Inflammatory macrophage treated with lipopolysaccharide for 4 hours (primary cell): ENCODE measurements around the gene CBFA2T3.
"Not testable (repeated sequence)": the region's sequence is repeated elsewhere in the genome, so short reads cannot be mapped to it uniquely, and the experiment has no call there.

ENCODE experiments used
- DNase-seq: peaks from one replicate; pipeline ENCODE4 v3.0.0-alpha.2; 2020

The CBFA2T3 gene

DNA sequence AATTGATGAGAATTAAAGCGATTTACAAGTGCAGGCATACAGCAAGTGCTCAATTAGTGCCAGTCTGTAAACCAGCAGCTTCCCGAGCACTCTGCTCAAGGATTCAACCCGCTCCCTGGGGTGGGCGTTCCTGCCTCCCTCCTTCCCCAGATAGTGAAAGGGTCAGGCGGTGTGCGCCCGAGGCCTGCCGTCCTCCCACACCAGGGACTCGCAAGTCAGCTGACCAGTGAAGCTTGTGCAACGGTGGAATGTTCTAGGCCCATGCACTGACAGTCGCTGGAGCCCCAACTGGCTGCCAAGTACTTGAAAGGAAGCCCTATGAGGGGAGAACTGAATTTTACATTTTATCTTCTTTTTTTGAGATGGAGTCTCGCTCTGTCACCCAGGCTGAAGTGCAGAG lies 57.1 kb downstream of the CBFA2T3 start:
- DNase-seq = peak; percentile 23

DNA sequence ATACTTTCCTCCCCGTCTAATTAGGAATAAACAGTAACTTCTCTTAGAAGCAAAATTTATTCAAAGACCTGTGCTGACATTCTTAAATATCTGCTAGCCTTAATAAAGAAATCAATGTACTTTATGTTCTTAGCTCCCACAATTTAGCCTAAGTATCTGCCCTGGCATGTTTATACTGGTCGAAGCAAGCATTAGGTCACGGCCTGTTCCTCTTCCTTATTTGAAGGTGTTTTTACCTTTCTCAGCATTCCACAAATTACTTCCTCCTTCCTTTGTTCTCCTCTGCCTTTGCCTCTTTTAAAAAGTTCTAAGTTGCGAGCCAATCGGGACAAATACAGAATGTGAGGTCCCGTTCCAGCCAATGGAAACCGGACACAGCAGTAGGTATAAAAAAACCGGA lies 58.1 kb downstream of the CBFA2T3 start:
- DNase-seq = not testable (repeated sequence)

DNA sequence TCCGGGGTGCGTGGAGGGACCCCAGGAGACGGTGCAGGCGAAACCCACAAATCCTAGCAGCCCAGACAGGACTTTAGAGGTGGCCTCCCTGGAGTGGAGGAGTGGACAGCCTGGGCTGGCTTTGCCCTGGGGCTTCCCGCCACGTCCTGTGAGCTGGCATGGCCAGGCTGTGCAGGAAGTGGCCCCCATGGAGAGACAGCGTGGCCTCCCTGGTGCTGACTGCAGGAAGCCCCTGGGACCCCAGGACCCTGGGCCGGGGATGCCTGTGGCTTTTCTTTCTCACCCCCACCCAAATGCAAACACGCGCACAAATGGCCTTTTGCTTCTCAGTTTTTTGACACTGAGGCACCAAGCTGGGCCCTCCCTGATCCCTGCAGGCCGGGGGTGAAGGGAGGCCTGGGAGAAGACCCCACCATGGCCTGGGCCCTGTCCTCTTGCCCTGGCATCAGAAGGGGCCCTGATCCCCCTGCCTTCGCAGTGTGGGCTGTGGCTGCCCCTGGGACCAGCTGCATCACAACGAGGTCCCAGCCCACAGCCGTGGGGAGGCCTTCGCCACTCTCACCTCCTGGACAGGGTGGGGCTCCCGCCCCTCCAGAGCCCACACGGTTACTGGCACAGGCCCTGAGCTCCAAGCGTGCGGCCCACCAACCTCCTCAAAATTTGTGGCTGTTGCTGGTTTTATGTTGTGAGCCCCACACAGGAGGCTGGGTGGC lies 58.9 kb downstream of the CBFA2T3 start:
- no peak for DNase-seq

DNA sequence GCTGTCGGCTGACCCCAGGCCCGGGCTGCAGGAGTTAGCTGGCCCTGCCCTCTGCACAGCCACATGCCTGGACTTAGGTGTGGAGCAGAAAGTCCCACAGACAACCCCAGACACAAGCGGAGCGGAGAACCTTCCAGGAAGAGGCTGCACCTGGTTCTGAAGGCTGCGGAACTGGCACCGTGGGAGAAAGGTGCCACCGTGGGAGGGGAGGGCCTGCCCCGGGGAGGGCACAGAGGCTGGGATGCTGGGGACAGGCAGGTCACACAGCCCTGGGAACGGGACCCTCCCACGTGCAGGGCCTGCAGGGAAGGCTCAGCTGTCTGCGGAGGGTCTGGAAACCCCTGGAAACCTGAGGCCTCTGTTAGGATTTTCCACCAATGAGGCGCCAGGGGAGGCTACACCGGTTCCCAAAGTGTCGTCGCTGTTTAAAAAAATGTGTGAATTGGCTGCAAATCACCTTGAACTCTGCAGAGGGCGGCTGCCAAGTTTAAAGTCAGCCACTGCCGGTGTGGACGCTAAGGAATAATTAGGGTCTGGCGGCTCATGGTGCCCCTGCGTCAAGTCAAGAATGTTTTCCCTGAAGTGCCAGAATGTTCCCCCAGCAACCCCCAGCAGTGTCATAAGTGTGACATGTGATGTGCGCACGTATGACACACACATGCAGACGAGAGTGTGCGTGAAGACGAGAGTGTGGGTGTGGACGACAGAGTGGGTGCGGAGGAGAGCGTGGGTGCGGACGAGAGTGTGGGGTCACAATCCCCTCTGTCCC lies 59.7 kb downstream of the CBFA2T3 start:
- DNase-seq = no peak

DNA sequence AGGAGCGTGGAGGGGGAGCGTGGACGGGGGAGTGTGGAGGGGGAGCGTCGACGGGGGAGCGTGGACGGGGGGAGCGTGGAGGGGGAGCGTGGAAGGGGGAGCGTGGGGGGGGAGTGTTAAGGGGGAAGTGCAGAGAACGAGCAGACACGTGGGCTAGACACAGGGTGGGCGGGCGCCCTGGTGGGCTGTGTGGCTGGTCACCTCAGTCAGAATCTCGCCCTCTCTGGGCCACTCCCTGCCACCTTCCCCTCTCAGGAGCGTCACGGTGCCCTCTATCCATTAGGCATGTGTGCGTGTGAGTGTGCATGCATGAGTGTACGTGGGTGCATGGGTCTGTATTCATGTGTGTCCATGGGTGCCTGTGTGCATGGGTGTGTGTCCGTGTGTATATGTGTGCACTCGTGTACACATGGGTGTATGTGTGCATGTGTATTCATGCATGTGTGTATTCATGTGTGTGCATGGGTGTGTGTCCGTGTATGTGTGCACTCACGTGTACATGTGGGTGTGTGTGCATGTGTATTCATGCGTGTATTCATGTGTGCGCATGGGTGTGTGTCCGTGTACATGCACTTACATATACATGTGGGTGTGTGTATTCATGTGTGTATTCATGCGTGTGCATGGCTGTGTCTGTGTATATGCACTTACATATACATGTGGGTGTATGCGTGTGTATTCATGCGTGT lies 61.2 kb downstream of the CBFA2T3 start:
- DNase-seq = no peak

DNA sequence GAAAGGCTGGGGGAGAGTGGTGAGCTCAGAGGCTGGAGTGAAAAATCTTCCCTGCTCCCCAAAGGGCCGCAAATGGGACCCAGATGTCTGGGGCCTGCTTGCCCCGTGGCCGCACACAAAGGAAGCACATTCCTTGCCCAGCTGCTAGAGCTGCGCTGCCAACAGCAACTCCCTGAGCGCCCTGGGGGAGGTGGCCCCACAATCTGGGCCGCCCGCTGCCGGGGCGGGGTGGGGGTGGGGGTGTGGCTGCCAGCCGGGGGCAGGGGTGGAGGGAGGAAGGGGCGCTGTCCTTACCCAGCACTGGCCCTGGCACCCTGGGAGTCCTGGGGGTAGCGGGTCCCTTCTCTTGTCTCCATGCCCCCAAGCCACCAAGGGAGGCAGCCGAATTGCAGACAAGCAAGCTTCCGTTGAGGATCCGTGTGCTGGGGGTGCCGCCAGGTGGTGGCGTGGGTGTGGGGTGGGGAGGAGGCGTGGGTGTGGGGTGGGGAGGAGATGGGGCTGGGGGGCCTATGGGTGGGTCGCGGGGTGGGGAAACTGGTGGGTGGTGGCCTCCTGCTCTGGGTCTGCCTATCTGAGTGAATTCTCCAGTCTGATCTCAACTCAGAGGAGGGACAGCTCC lies 62.1 kb downstream of the CBFA2T3 start:
- no peak for DNase-seq

DNA sequence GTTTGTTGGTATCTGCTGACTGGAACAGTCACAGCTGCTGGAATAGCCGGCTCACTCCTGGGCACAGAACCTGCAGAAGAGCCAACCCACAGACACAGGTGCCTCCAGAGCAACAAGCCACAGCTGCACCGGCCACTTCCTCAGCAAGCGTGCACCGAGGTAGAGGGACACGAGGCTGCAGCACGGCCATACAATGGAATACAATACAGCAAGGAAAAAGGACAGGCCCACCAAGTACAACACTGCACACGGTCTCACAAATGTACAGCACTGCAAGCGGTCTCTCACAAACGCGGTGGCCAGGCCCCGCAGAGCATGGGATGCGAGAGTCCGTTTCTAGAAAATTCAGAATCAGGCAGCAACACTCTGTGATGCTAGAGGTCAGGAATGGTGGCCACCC lies 63.1 kb downstream of the CBFA2T3 start:
- DNase-seq = no peak

DNA sequence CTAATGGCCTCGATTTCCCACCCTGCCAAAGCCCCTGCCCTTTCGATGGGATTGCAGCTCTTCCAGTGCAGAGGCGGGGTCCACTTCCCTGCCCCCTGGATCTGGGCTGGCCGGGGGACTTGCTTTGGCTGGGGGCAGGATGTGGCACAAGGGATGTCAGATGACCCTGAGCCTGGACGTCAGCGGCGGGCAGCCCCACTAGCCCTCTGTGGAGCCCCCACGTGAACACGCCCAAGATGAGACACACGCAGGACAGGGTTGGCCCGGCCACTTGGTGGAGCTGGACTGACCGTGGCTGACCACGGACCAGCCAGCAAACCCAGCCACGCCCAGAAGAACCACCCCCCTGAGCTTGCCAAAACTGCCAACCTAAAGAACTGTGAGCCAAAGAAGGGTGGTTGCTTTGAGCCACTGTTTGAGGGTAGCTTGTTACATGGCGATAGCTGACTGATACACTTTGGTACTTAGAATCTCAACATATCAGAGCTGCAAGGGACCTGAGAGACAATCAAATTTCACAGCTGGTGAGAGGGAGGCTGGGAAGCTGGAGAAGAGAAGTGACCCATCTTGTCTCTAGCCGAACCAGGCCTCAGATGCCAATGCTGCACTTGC lies 63.9 kb downstream of the CBFA2T3 start:
- DNase-seq = no peak

DNA sequence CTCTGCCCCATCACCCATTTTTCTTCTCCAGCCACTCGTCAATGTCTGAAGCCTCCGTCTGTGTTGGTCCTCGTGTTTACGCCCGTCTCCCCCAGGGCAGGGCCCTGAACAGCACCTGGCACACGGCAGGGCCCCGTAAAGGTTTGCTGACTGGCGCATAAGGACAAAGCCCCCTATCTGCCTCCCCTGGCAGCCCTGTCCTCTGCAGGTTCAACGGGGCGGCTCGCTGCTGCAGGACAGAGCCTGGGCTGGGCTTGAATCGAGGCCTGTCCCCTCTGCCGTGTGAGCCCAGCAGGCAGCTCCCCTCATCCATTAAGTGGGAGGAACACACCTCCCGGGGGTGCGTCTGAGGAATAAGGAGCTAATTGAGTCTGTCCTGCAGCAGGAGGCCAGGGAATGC lies 64.5 kb downstream of the CBFA2T3 start:
- no peak for DNase-seq

DNA sequence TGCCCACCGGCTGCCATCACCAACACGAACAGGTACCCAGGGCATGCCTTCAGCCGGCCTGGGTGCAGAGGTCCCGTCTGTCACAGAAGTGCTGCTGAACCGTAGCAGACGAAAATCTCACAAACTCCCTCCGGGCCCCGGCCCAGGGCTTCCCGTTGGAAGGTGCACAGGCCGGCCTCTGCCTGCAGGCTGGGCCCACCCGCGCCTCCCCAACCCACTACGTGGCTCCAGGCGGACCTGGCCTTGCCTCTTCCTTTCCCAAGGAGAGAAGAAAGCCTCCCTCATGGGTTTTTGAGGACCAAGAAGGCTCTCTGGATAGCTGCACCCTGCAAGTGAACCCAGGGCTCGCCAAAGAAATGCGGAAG lies 65.1 kb downstream of the CBFA2T3 start:
- DNase-seq = no peak

DNA sequence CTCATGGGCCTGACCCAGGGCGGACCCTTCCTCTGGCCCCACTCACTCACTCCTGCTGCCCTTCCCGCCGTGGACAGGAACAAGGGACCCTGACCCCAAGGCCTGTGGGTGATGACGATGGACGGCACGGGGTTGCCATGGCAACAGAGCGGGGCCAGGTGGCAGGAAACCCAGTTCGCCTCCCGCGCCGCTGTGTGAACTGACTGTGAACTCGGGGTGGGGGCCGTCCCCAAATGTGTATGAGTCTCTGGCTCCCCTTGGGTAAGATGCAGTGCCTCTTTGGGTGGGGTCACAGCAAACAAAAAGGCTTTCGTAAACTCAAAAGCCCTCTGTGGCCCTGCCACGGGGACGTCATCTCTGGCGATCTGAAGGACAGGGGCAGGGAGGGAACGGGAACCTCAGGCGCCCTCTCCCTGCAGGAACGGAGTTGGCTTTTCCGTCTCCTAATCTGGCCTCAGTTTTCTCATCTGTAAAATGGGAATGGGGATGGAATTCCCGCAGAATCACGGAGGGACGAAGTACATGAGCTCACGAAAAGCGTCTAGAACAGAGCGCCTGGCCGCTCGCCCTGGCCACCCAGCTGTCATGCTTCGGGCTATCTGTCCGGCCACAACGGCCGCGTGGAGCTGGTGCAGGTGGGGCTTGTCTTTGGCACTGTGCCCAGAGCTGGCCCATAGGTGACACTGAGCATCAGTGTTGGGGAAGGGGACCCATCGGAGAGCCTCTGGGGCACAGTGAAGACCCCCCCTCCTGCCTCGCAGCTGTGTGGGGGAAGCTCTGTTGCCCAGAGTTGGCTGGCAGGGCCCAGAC lies 65.7 kb downstream of the CBFA2T3 start:
- DNase-seq = no peak

DNA sequence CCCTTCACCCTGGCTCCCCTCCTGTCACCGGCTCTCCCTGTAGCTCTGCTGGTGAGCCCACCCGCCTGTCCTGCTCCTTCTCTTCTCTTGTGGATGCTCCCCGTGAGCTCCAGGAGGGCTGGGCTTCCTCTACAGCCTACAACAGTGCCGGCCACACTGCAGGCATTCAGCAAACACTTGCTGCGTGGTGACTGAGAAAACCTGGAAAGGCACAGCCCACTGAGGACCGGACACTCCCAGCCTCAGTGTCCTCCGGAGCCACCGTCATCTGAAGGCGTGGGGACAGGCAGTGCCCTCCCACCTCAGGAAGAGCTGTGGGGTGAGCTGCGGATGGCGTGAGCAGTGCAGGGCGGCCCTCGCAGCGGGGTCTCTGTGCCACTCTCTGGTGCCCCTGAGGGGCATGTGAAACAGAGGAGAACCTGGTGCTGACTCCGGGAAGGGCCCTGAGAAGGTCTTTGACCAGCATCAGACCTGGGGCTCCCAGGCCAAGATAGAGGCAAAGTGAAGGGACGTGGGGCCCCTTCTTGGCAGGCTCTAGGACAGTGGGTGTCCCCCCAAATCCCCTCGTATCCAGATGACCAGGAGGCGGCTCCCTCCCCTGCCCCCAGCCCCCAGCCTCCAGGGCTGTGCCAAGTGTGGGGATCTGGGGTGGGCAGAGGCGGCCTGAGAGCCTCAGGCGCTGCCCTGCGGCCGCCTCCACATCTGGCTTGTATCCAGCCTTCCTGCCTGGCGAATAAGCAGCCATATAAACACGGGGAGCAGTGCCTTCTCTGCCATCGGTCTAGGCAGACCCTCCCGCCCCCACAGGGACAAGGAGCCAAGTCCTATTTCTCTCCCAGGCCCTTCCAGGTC lies 66.5 kb downstream of the CBFA2T3 start:
- DNase-seq = no peak

DNA sequence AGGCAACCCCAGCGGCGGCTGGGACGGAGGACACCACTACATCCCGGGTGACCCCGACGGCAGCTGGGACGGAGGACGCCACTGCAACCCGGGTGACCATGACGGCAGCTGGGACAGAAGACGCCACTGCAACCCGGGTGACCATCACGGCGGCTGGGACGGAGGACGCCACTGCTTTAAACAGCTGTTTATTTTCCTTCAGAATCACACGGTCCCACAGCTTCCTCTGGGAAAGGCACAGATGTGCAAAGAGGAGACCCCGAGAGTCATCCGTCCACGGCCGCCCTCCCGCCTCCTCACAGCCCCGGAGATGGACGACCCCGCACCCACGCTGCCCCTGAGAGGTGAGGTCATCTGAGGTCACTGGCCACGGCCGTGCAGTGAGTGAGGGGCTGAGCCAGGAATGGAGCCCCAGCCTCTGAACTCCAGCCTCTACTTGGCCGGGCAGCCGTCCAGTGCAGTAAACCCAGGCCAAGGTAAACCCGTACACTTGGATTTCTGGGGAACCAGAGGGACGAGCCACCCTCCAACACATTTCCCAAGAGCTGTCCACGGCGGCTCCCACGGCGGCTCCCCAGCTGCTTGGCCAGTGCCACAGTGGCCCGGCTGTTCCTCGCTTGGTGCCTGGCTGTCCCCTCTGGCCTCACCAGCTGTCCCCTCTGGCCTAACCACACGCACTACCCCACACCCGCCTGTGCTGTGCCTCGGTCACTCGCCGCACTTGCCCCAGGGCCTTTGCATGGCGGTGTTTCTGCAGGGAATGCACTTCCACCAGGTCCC lies 67.4 kb downstream of the CBFA2T3 start:
- DNase-seq = no peak

DNA sequence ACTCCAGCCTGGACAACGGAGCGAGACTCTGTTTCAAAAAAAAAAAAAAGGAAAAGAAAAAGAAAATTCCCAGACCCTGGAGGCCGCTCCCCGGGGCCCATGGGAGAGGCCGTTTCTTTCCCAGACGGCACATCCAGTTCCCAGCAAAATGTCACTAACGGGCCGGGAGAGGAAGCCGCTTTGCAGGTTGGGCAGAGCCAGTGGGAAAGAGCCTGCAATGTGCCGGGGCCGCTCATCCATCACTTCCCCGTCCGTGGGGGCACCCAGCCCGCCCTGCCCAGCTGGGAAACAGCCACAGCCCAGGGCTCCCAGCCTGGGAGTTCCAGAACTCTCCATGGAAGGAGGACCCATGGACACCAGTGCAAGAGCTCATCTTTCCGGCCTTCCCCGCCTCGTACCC lies 68.7 kb downstream of the CBFA2T3 start:
- no peak for DNase-seq

DNA sequence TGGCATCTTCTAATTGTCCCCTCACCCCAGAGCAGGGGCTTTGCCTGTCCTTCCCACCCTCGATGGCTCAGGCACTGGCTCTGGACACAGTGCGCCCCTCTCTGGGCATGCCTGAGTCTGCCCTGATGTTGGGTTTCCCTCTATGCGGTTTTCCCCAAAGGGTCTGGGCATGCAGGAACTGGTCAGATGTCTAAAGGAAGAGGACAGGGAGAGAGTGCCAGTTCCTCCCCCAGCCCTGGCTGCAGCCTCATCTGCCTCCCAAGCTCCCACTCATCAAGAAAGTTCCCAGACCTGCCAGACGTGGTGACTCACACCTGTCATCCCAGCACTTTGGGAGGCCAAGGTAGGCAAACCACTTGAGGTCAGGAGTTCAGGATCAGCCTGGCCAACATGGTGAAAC lies 69.2 kb downstream of the CBFA2T3 start:
- no peak for DNase-seq

DNA sequence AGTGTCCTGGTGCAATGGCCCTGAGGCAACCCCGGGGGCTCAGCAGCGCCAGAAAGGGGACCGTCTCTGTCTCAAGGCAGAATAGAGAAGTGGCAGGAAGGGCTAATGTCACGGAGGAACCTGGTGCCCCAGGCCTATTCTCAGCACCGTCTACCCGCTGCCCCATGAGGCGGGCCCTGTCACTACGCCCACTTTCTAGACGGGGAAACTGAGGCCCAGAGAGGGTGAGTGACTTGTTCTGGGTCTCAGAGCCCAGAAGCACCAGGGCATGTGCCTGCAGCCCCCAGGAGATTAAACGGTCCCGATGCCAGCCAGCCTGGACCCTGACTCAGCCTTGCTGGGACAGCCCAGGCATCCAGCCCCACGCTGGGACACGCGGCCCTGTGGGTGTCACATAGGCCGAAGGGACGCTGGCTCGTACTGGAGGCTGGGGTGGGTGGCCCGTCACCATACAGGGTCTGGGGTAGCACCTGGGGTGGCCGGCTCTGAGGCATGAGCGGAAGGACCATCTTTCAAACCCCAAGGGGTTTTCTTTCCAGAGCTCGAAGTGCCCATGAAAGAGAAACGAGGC lies 70.4 kb downstream of the CBFA2T3 start:
- DNase-seq = no peak

DNA sequence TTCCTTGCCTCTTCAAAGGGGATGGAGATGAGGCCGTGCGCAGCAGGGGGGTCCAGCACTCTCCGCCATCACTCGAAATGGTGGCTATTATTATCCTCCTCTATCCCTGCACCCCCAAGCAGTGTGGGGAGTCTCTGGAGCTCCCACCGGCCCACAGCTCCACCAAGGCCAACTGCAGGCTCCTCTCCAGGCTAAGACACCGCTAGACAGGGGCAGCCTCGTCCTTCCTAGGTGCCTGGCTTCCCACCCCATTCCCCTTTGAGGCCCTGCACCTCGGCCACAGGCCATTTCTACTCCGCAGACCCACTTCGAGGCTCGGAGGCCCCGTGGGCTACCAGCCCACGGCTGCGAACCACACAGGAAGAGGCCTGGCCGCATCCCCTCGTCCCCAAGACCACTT lies 71.0 kb downstream of the CBFA2T3 start:
- DNase-seq = no peak

DNA sequence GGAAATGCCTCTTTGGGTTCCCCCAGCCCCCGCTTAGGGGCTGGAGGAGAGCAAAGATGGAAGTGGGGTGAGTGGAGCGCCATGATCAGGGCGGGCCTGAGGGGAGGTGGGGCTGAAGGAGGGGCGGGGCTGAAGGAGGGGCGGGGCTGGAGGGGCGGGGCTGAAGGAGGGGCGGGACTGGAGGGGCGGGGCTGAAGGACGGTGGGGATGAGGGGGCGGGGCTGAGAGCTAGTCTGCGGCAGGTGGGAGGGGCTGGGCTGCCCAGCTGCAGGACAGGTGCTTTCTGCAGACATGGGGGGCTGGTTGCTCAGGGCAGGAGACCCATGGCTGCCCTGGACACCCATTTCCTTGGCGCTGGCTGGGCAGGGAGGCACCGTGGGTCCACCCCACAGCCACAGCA lies 71.4 kb downstream of the CBFA2T3 start:
- DNase-seq = no peak

DNA sequence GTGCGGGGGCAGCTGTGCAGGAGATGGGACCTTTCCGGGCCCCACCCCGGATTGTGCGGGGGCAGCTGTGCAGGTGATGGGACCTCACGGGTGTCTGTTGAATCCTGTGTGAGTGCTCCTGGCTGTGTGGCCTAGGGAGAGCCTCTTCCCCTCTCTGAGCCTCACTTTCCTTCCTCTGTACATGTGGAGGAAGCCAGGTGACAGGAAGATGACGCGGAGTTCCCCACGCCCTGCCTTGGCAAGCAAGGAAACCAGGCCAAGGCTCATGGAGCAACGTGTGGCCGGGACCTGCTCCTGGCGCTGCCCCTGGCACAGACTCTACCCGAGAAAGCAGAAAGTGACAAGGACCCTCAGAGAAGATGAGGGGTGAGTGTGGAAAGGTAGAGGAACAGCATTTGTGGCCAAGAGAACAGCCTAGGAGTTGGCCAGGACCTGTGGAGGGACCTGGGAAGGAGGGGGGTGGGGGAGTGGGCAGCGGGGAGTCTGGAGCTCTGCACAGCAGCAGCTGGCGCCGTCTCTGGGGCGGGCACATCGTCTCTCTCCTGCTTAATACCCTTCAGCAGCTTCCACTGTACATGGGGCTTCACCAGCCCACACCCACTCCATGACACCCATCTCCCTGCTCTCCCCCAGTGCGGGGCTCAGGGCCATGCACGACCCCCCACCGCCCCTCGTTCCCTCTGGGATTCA lies 72.2 kb downstream of the CBFA2T3 start:
- DNase-seq = no peak

DNA sequence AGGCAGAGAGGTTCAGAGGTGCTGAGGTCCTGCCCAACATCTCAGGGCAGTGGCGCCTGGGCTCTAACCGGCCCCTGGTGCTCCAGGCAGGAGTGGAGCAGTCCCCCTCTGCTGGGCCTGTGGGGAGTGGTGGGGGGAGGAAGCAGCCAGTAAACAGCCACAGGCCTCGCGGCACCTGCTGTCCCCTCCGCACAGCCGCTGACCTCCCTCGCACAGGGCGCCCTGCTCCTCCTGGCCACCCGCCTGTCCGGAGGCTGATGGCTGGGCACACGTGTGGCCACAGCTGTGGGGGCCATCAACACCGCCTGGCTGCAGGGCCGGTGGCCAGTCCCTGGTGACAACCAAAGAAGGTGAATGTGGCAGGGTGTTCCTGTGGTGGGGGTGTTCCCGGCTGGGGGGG lies 73.7 kb downstream of the CBFA2T3 start:
- no peak for DNase-seq
